ENCODE data around the gene ACVR2B. TPM values are rescaled to one million over a fixed set of nuclear protein-coding genes. Genes with fewer than 3 reads are reported as not detected.

The ACVR2B gene
- total and polyA plus RNA-seq, 4 donors, result 0.38 to 8.2 (median 2.3) TPM

GRCh38 chr3:38538773-38539353, 85.2 kb downstream of the ACVR2B start:
- Histone ChIP-seq H3K36me3 (ENCODE audit: control insufficient read depth in 1 of 2, insufficient read depth in 2 of 2, low read length in 1 of 2) (no peaks in the 10 kb centered on the region), H3K4me3 (ENCODE audit: low read length in 2 of 2) (no peak overlapping the region), H3K27ac (ENCODE audit: low read depth in 1 of 2, low read length in 2 of 2) (no peak overlapping the region), H3K27me3 (ENCODE audit: control insufficient read depth in 1 of 2, insufficient read depth in 2 of 2, low read length in 1 of 2) (no peaks in the 10 kb centered on the region), H3K4me1 (ENCODE audit: control insufficient read depth in 1 of 2, insufficient read depth in 2 of 2, low read length in 2 of 2) (no peaks in the 10 kb centered on the region), H3K9me3 (ENCODE audit: control insufficient read depth, low read length) (no peaks in the 10 kb centered on the region)
- DNase-seq (no peak), ATAC-seq (ENCODE audit: low FRiP score) (no peak)
- intact Hi-C loops (cut with DNase I), result no loop called here
- 37 to 64% methylated on average over 5 to 8 of the region's 8 CpGs for WGBS, 2 donors

DNA sequence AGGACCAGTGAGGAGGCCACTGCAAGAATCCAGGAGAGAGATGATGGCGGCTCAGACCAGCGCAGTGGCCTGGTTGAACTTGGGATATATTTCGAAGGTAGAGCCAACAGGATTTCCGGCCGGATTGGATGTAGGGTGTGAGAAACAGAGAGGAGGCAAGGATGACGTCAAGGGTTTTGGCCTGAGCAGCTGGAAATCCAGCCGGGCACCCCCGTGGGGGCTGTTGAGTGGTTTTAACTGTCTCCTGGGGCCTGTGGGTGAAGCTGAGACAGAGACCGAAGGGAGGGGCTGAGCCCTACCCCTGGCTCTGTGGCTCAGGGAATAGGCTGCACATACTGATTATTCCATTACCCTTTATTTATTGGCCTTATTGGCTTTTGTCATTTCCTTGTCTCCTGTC, 88.1 kb downstream of the ACVR2B start:
- no peak overlapping the region for H3K27ac ChIP-seq (ENCODE audit: low read depth in 1 of 2, low read length in 2 of 2)
- intact Hi-C loops (cut with DNase I), result no loop called here
- H3K4me1 ChIP-seq (ENCODE audit: control insufficient read depth in 1 of 2, insufficient read depth in 2 of 2, low read length in 2 of 2), result no peaks in the 10 kb centered on the region
- no peak for ATAC-seq (ENCODE audit: low FRiP score)
- H3K27me3 ChIP-seq (ENCODE audit: control insufficient read depth in 1 of 2, insufficient read depth in 2 of 2, low read length in 1 of 2), result no peaks in the 10 kb centered on the region
- no peak for DNase-seq
- H3K36me3 ChIP-seq (ENCODE audit: control insufficient read depth in 1 of 2, insufficient read depth in 2 of 2, low read length in 1 of 2), result no peaks in the 10 kb centered on the region
- no peak overlapping the region for H3K4me3 ChIP-seq (ENCODE audit: low read length in 2 of 2)
- 60 to 63% methylated on average over 9 of the region's 9 CpGs for WGBS, 2 donors
- H3K9me3 ChIP-seq (ENCODE audit: control insufficient read depth, low read length), result no peaks in the 10 kb centered on the region

Other genes starting within 250 kb of the ACVR2B start
- gene SLC22A13, start 188.1 kb upstream of the ACVR2B start, total RNA-seq, result 1 to 10 TPM; 1.1 to 1.3 TPM
- gene SLC22A13, start 188.1 kb upstream of the ACVR2B start, polyA plus RNA-seq, result not detected
- gene SLC22A14, start 171.6 kb upstream of the ACVR2B start, total RNA-seq, result under 1 TPM; 0.42 to 0.49 TPM
- under 1 TPM in 1 of 2 donors, not detected in 1; 0.18 TPM for gene SLC22A14, start 171.6 kb upstream of the ACVR2B start, polyA plus RNA-seq
- gene XYLB, start 107.1 kb upstream of the ACVR2B start, total RNA-seq, result 1 to 10 TPM; 2.2 to 6.2 TPM
- 1 to 10 TPM in 1 of 2 donors, under 1 TPM in 1; 0.15 to 1.0 TPM for gene XYLB, start 107.1 kb upstream of the ACVR2B start, polyA plus RNA-seq
- 10 to 100 TPM; 14.8 to 17.2 TPM for gene EXOG, start 42.5 kb downstream of the ACVR2B start, total RNA-seq
- gene EXOG, start 42.5 kb downstream of the ACVR2B start, polyA plus RNA-seq, result 10 to 100 TPM in 1 of 2 donors, 1 to 10 TPM in 1; 5.8 to 10.4 TPM
- gene SCN5A, start 195.8 kb downstream of the ACVR2B start, total RNA-seq, result 1 to 10 TPM in 1 of 2 donors, under 1 TPM in 1; 0.45 to 2.0 TPM
- under 1 TPM; 0.38 to 0.77 TPM for gene SCN5A, start 195.8 kb downstream of the ACVR2B start, polyA plus RNA-seq

All from aorta (tissue), 5 donors.